Measurements from ENCODE around the gene THAP7. TPM values are rescaled to one million over a fixed set of nuclear protein-coding genes. Genes with fewer than 3 reads are reported as not detected.

THAP7 gene
- total RNA-seq, 1 donor from 2014 or later, result 17.8 TPM

DNA sequence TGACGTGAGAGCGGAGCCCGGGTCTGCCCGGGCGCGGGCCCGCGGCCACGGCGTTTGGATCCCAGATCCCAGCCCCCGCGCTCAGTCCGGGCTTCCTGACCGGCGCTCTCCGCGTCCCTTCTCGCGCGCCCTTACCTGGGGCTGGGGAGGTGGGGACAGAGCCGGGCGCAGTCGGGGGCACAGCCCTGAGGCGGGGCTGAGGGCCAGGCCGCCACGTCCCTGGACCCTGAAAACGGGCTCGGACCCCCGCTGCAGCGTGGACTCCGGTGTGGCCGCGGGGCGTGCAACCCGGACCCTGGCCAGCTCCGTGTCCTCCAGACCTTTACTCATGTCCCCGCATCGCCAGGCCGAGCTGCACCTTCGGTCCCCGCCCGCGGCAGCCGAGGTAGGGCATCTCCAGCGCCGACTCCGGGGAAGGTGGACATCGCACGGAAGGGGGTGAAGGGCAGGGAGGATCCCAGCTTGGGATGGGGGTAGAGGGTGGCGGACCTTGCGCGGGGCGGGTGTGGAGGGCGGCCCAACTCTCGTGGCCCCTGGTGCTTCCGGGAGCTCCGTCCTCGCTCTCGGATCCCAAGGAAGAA lies 44.7 kb downstream of the THAP7 start:
- intact Hi-C loops (cut with micrococcal nuclease), result no loop called here
- H3K27ac ChIP-seq (replicated peaks), result peak overlapping the region; percentile 23

GRCh38 chr22:20956258-20957101 lies 45.4 kb downstream of the THAP7 start:
- intact Hi-C loops (cut with micrococcal nuclease), result no loop called here
- peaks cover 30% of the 10 kb centered on the region for H3K4me1 ChIP-seq
- no peaks in the 10 kb centered on the region for H3K9me3 ChIP-seq (replicated peaks)
- no peak overlapping the region for H3K27ac ChIP-seq (replicated peaks)
- no peak for DNase-seq
- H3K36me3 ChIP-seq, result peaks cover 22% of the 10 kb centered on the region
- peak overlapping the region; percentile 70 for H3K4me3 ChIP-seq
- H3K27me3 ChIP-seq (ENCODE audit: low read depth), result peaks cover 3% of the 10 kb centered on the region
- no peak for TF ChIP-seq CTCF (IDR thresholded peaks at IDR 0.05; ENCODE audit: borderline replicate concordance)

More for the DNA sequence above, 44.7 kb downstream of the THAP7 start:
- Histone ChIP-seq H3K4me1 (peaks cover 30% of the 10 kb centered on the region), H3K9me3 (replicated peaks) (no peaks in the 10 kb centered on the region), H3K36me3 (peaks cover 15% of the 10 kb centered on the region), H3K27me3 (ENCODE audit: low read depth) (peaks cover 5% of the 10 kb centered on the region), H3K4me3 (peak overlapping the region; percentile 70)
- DNase-seq, result no peak
- TF ChIP-seq CTCF (IDR thresholded peaks at IDR 0.05; ENCODE audit: borderline replicate concordance), result no peak

DNA sequence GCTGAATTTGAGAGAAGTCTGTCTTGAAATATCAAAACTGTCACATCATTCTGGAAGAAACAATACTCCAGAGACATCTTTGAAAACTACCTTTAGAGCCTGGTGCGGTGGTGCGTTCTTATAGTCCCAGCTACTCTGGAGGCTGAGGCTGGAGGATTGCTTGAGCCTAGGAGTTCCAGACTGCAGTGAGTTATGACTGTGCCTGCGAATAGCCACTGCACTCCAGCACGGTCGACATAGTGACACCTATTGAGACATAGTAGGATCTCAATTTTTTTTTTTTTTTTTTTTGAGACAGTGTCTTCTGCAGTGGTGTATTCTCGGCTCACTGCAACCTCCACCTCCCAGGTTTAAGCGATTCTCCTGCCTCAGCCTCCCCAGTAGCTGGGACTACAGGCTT lies 46.4 kb downstream of the THAP7 start:
- intact Hi-C loops (cut with micrococcal nuclease), result no loop called here
- no peak for DNase-seq
- Histone ChIP-seq H3K9me3 (replicated peaks) (no peaks in the 10 kb centered on the region), H3K4me1 (peaks cover 30% of the 10 kb centered on the region), H3K36me3 (peaks cover 31% of the 10 kb centered on the region), H3K27ac (replicated peaks) (no peak overlapping the region), H3K4me3 (no peak overlapping the region), H3K27me3 (ENCODE audit: low read depth) (peaks cover 3% of the 10 kb centered on the region)
- no peak for TF ChIP-seq CTCF (IDR thresholded peaks at IDR 0.05; ENCODE audit: borderline replicate concordance)

- Histone ChIP-seq H3K36me3 (peaks cover 45% of the 10 kb centered on the region), H3K9me3 (replicated peaks) (no peaks in the 10 kb centered on the region), H3K27ac (replicated peaks) (no peak overlapping the region), H3K27me3 (ENCODE audit: low read depth) (peaks cover 2% of the 10 kb centered on the region), H3K4me1 (peaks cover 30% of the 10 kb centered on the region), H3K4me3 (no peak overlapping the region)
- DNase-seq, result no peak
- intact Hi-C loops (cut with micrococcal nuclease), result no loop called here
- no peak for TF ChIP-seq CTCF (IDR thresholded peaks at IDR 0.05; ENCODE audit: borderline replicate concordance)
These were observed 48.0 kb downstream of the THAP7 start for GRCh38 chr22:20953668-20954500.

DNA sequence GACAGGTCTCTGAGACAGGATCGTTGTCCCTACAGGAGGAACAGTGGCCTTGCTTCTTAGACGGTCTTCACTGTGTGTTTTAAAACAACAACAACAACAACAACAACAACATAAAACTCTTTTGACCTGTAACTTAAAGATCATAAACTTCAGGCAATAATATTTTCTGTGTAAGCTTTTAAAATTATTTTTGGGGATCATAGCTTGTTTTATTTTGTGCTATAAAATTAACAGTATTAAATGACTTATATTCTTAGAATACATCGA lies 48.6 kb downstream of the THAP7 start:
- Histone ChIP-seq H3K4me3 (no peak overlapping the region), H3K4me1 (peaks cover 30% of the 10 kb centered on the region), H3K27me3 (ENCODE audit: low read depth) (no peaks in the 10 kb centered on the region), H3K9me3 (replicated peaks) (no peaks in the 10 kb centered on the region), H3K36me3 (peaks cover 45% of the 10 kb centered on the region), H3K27ac (replicated peaks) (no peak overlapping the region)
- no peak for TF ChIP-seq CTCF (IDR thresholded peaks at IDR 0.05; ENCODE audit: borderline replicate concordance)
- DNase-seq, result no peak
- intact Hi-C loops (cut with micrococcal nuclease), result no loop called here
